SK-N-SH treated with all-trans-retinoic acid at 6 μM for 48 hours (cell line): ENCODE results near the gene MPHOSPH8.

Source experiments
- ARNTL ChIP-seq: fragments of 450-650 bp; formaldehyde crosslinking; IDR thresholded peaks from 2 replicates; pipeline ENCODE4 v1.5.0; 2020; ENCODE audit warnings: low read depth, mild to moderate bottlenecking, moderate library complexity, borderline replicate concordance
- CSRNP3 ChIP-seq: fragments of 250-450 bp; sonication (Bioruptor Pico); IDR thresholded peaks from 2 replicates; pipeline ENCODE4 v1.5.1; 2021; ENCODE audit warnings: mild to moderate bottlenecking, moderate library complexity
- ESRRG ChIP-seq: fragments of 250-450 bp; sonication (Bioruptor Pico); IDR thresholded peaks from 2 replicates; pipeline ENCODE4 v1.6.1; 2021; ENCODE audit warnings: mild to moderate bottlenecking
- PATZ1 ChIP-seq: fragments of 250-450 bp; sonication (Bioruptor Pico); IDR thresholded peaks from 2 replicates; pipeline ENCODE4 v1.8.0; 2020; ENCODE audit warnings: mild to moderate bottlenecking, moderate library complexity, borderline replicate concordance
- PPARA ChIP-seq: fragments of 250-450 bp; sonication (Bioruptor Pico); IDR thresholded peaks from 2 replicates; pipeline ENCODE4 v1.5.0; 2020; ENCODE audit warnings: mild to moderate bottlenecking, borderline replicate concordance
- SNAI2 ChIP-seq: fragments of 250-450 bp; sonication (Bioruptor Pico); IDR thresholded peaks from 2 replicates; pipeline ENCODE4 v1.5.0; 2020; ENCODE audit warnings: mild to moderate bottlenecking, moderate library complexity
- TOX ChIP-seq: fragments of 250-450 bp; sonication (Bioruptor Pico); IDR thresholded peaks from 2 replicates; pipeline ENCODE4 v1.8.0; 2021; ENCODE audit warnings: mild to moderate bottlenecking, moderate library complexity, borderline replicate concordance
- TSHZ2 ChIP-seq: fragments of 250-450 bp; sonication (Bioruptor Pico); IDR thresholded peaks from 2 replicates; pipeline ENCODE4 v1.5.0; 2020; ENCODE audit warnings: mild to moderate bottlenecking, moderate library complexity
- ZFP3 ChIP-seq: fragments of 250-450 bp; sonication (Bioruptor Pico); IDR thresholded peaks from 2 replicates; pipeline ENCODE4 v1.5.0; 2020; ENCODE audit warnings: mild to moderate bottlenecking, moderate library complexity
- ZFP30 ChIP-seq: fragments of 450-650 bp; formaldehyde crosslinking; IDR thresholded peaks from 2 replicates; pipeline ENCODE4 v1.5.0; 2022; ENCODE audit warnings: mild to moderate bottlenecking, moderate library complexity
- ZNF565 ChIP-seq: fragments of 450-650 bp; formaldehyde crosslinking; conservative IDR thresholded peaks from 2 replicates; pipeline ENCODE4 v1.5.0; 2020; ENCODE audit warnings: low read depth, mild to moderate bottlenecking, moderate library complexity
- ZNF8 ChIP-seq: fragments of 450-650 bp; formaldehyde crosslinking; IDR thresholded peaks from 2 replicates; pipeline ENCODE4 v1.5.0; 2020; ENCODE audit warnings: mild to moderate bottlenecking, moderate library complexity

GRCh38 chr13:19601749-19602725 is 31.4 kb upstream of the MPHOSPH8 start:
- TF ChIP-seq PPARA (CRISPR knock-in tag) (no peak), ZFP3 (CRISPR knock-in tag) (peak; percentile 31; the same call in 1 of the 2 replicates), ARNTL (CRISPR knock-in tag) (no peak), ZNF565 (no peak), PATZ1 (CRISPR knock-in tag) (no peak), CSRNP3 (no peak), SNAI2 (CRISPR knock-in tag) (no peak), TOX (CRISPR knock-in tag) (no peak), ESRRG (CRISPR knock-in tag) (no peak), ZFP30 (CRISPR knock-in tag) (no peak), TSHZ2 (CRISPR knock-in tag) (no peak), ZNF8 (CRISPR knock-in tag) (no peak)
